ENCODE data around the gene MEGF10. TPM values are rescaled to one million over a fixed set of nuclear protein-coding genes. Genes with fewer than 3 reads are reported as not detected.

The MEGF10 gene
- total and polyA plus RNA-seq, 10 of the 15 experiments (the other 5 are each of a cell fraction or from before 2014, with no cell fraction given): 0.03 to 0.21 (median 0.05) TPM; not detected in 5

GRCh38 chr5:127400946-127401670, 110.5 kb downstream of the MEGF10 start:
- SMC1A ChIA-PET (ENCODE audit: uncharacterized antibody, unreplicated experiment): no interaction called here
- H3K79me2 ChIP-seq (ENCODE audit: control insufficient read depth, insufficient read depth, low read length): no peaks in the 10 kb centered on the region
- WGBS (ENCODE audit: insufficient coverage, insufficient replicate concordance, low lambda C conversion rate, missing lambda C conversion rate): 31% methylated on average over 5 of the region's 5 CpGs
- RAD21 ChIA-PET (ENCODE audit: unreplicated experiment): no interaction called here
- H3K27ac ChIP-seq (ENCODE audit: control insufficient read depth, insufficient read depth): no peak overlapping the region
- H2AFZ ChIP-seq (ENCODE audit: control insufficient read depth, low read depth, low read length): no peak overlapping the region
- no peaks in the 10 kb centered on the region; the same call in 1 of the 2 replicates for H3K4me1 ChIP-seq (ENCODE audit: control insufficient read depth, insufficient read depth, low read length)
- in situ Hi-C loops (cut with MboI) (no loop called here), intact Hi-C loops (cut with micrococcal nuclease; ENCODE audit: unreplicated experiment) (no loop called here)
- H3K4me2 ChIP-seq (ENCODE audit: control insufficient read depth, insufficient read depth): no peak overlapping the region
- CTCF ChIA-PET: interaction anchor here (1.5 kb wide), 1 partner anchor 11 kb away, joined by 3 read pairs; no protein-coding TSS in a partner anchor
- FAIRE-seq: no peak
- no TSS peak for BruUV-seq (replicated peaks)
- no peaks in the 10 kb centered on the region for H3K36me3 ChIP-seq (ENCODE audit: control insufficient read depth in 2 of 2, insufficient read depth in 2 of 2, low read length in 1 of 2)
- H3K27me3 ChIP-seq (replicated peaks in 1 of 2; ENCODE audit: control insufficient read depth in 2 of 2, insufficient read depth in 2 of 2, low read length in 1 of 2): no peaks in the 10 kb centered on the region
- no peak overlapping the region for H3K9ac ChIP-seq (ENCODE audit: control insufficient read depth, insufficient read depth, low read length)
- POLR2A ChIA-PET: no interaction called here
- no peaks in the 10 kb centered on the region for H4K20me1 ChIP-seq (ENCODE audit: control insufficient read depth, insufficient read depth)
- no peak for DNase-seq (ENCODE audit: low read depth, low spot score)
- H3K9me3 ChIP-seq (replicated peaks; ENCODE audit: control insufficient read depth, insufficient read depth, low read length): no peaks in the 10 kb centered on the region
- no peak overlapping the region for H3K4me3 ChIP-seq
- TF ChIP-seq NFIC (IDR thresholded peaks at IDR 0.05; ENCODE audit: low read depth, low read length): no peak
- no peak for TF ChIP-seq HDGF (IDR thresholded peaks at IDR 0.05)
- ATAC-seq: no peak

- Histone ChIP-seq H3K27me3 (replicated peaks in 1 of 2; ENCODE audit: control insufficient read depth in 2 of 2, insufficient read depth in 2 of 2, low read length in 1 of 2) (no peaks in the 10 kb centered on the region), H3K9me3 (replicated peaks; ENCODE audit: control insufficient read depth, insufficient read depth, low read length) (no peaks in the 10 kb centered on the region), H2AFZ (ENCODE audit: control insufficient read depth, low read depth, low read length) (no peak overlapping the region), H3K27ac (ENCODE audit: control insufficient read depth, insufficient read depth) (no peak overlapping the region), H3K36me3 (ENCODE audit: control insufficient read depth in 2 of 2, insufficient read depth in 2 of 2, low read length in 1 of 2) (no peaks in the 10 kb centered on the region), H4K20me1 (ENCODE audit: control insufficient read depth, insufficient read depth) (no peaks in the 10 kb centered on the region), H3K4me1 (ENCODE audit: control insufficient read depth, insufficient read depth, low read length) (no peaks in the 10 kb centered on the region; the same call in 1 of the 2 replicates), H3K9ac (ENCODE audit: control insufficient read depth, insufficient read depth, low read length) (no peak overlapping the region), H3K79me2 (ENCODE audit: control insufficient read depth, insufficient read depth, low read length) (no peaks in the 10 kb centered on the region), H3K4me3 (no peak overlapping the region), H3K4me2 (ENCODE audit: control insufficient read depth, insufficient read depth) (no peak overlapping the region)
- ChIA-PET RAD21 (ENCODE audit: unreplicated experiment) (no interaction called here), POLR2A (no interaction called here), SMC1A (ENCODE audit: uncharacterized antibody, unreplicated experiment) (no interaction called here), CTCF (no interaction called here)
- no TSS peak for BruUV-seq (replicated peaks)
- ATAC-seq (no peak), DNase-seq (ENCODE audit: low read depth, low spot score) (no peak), FAIRE-seq (no peak)
- 28% methylated on average over 5 of the region's 5 CpGs for WGBS (ENCODE audit: insufficient coverage, insufficient replicate concordance, low lambda C conversion rate, missing lambda C conversion rate)
- intact Hi-C loops (cut with micrococcal nuclease; ENCODE audit: unreplicated experiment): no loop called here
- no peak for TF ChIP-seq MEF2A (IDR thresholded peaks at IDR 0.05; ENCODE audit: insufficient read depth, low read depth, low read length)
- TF ChIP-seq TCF7 (IDR thresholded peaks at IDR 0.05; ENCODE audit: borderline replicate concordance): no peak
- TF ChIP-seq CREM (IDR thresholded peaks at IDR 0.05; ENCODE audit: low read depth): no peak
- TF ChIP-seq ZZZ3 (IDR thresholded peaks at IDR 0.05; ENCODE audit: control insufficient read depth, insufficient read length, low read depth): no peak
- TF ChIP-seq SRF (IDR thresholded peaks at IDR 0.05; ENCODE audit: low read depth in 2 of 2, low read length in 2 of 2): no peak
- no peak for TF ChIP-seq SREBF2 (IDR thresholded peaks at IDR 0.05; ENCODE audit: low read length)
- TF ChIP-seq KLF5 (IDR thresholded peaks at IDR 0.05; ENCODE audit: partially characterized antibody): no peak
- TF ChIP-seq FOXM1 (IDR thresholded peaks at IDR 0.05; ENCODE audit: low read depth, low read length): no peak
- no peak for TF ChIP-seq NBN (IDR thresholded peaks at IDR 0.05)
- in situ Hi-C loops (cut with MboI): no loop called here
Observed at GRCh38 chr5:127402361-127402760, 111.8 kb downstream of the MEGF10 start.
